Liver (tissue), 9 donors: ENCODE results near the gene INO80B. TPM values are rescaled to one million over a fixed set of nuclear protein-coding genes. Genes with fewer than 3 reads are reported as not detected.

Experiments used
- DNase-seq: peaks from one replicate; pipeline ENCODE4 v3.0.0-alpha.2; 2017; ENCODE audit warnings: low spot score
- H3K27ac ChIP-seq, 2 donors: one replicate each; pipeline ENCODE4 v1.7.0; 2013; ENCODE audit warnings: inconsistent platforms in 2 of 2, low read length in 2 of 2, control low read depth in 1 of 2, low read depth in 1 of 2, mild to moderate bottlenecking in 1 of 2
- H3K27me3 ChIP-seq, 4 donors: one replicate each; pipeline versions ENCODE4 v1.6.1 to v1.7.0; 2013; ENCODE audit warnings: low read length in 3 of 4, inconsistent platforms in 1 of 4, mild to moderate bottlenecking in 1 of 4, moderate library complexity in 1 of 4; ENCODE audit not compliant: control insufficient read depth in 4 of 4, insufficient read depth in 4 of 4
- H3K36me3 ChIP-seq, 4 donors: one replicate each; pipeline versions ENCODE4 v1.6.1 to v1.7.0; 2013; ENCODE audit warnings: low read length in 3 of 4, mild to moderate bottlenecking in 3 of 4, low read depth in 1 of 4, moderate library complexity in 1 of 4; ENCODE audit not compliant: control insufficient read depth in 4 of 4, insufficient read depth in 3 of 4
- H3K4me1 ChIP-seq, 4 donors: one replicate each; pipeline versions ENCODE4 v1.6.1 to v1.7.0; 2013; ENCODE audit warnings: low read length in 3 of 4, mild to moderate bottlenecking in 3 of 4, moderate library complexity in 1 of 4; ENCODE audit not compliant: control insufficient read depth in 4 of 4, insufficient read depth in 4 of 4
- H3K4me3 ChIP-seq, 3 donors: one replicate each; pipeline versions ENCODE4 v1.6.1 to v1.7.0; 2013; ENCODE audit warnings: low read length in 3 of 3, control low read depth in 1 of 3, low read depth in 1 of 3, mild to moderate bottlenecking in 1 of 3
- H3K9ac ChIP-seq, 2 donors: one replicate each; pipeline ENCODE4 v1.7.0; 2013; ENCODE audit warnings: low read length in 2 of 2, mild to moderate bottlenecking in 2 of 2, moderate library complexity in 2 of 2, control low read depth in 1 of 2, low read depth in 1 of 2
- H3K9me3 ChIP-seq, 4 donors: one replicate each; pipeline versions ENCODE4 v1.6.1 to v1.7.0; 2013; ENCODE audit warnings: low read length in 3 of 4; ENCODE audit not compliant: control insufficient read depth in 4 of 4
- CTCF ChIP-seq: fragments of 150-350 bp; IDR thresholded peaks from 2 replicates; pipeline ENCODE4 v1.5.1; 2017; ENCODE audit warnings: improper control_type of control experiment, low read depth, low read length; ENCODE audit not compliant: missing input control
- EGR1 ChIP-seq, 2 donors: IDR thresholded peaks; 2 replicates each; pipeline ENCODE4 v1.6.1; 2016 to 2018; ENCODE audit warnings: antibody characterized with exemption in 2 of 2, low read depth in 2 of 2
- FOXA2 ChIP-seq: IDR thresholded peaks from 2 replicates; pipeline ENCODE4 v1.6.1; 2016; ENCODE audit warnings: antibody characterized with exemption
- GABPA ChIP-seq, 2 donors: IDR thresholded peaks in 1 of 2; conservative IDR thresholded peaks in 1 of 2; 2 replicates each; pipeline ENCODE4 v1.6.1; 2016; ENCODE audit warnings: antibody characterized with exemption in 2 of 2, mild to moderate bottlenecking in 1 of 2, moderate library complexity in 1 of 2
- HNF4A ChIP-seq, 2 donors: conservative IDR thresholded peaks; 2 replicates each; pipeline ENCODE4 v1.6.1; 2016; ENCODE audit warnings: antibody characterized with exemption in 2 of 2, mild to moderate bottlenecking in 2 of 2
- HNF4G ChIP-seq: IDR thresholded peaks from 2 replicates; pipeline ENCODE4 v1.6.1; 2016; ENCODE audit warnings: antibody characterized with exemption
- JUND ChIP-seq, 2 donors: IDR thresholded peaks; 2 replicates each; pipeline ENCODE4 v1.6.1; 2016; ENCODE audit warnings: antibody characterized with exemption in 2 of 2
- MAX ChIP-seq: IDR thresholded peaks from 2 replicates; pipeline ENCODE4 v1.6.1; 2016; ENCODE audit warnings: antibody characterized with exemption
- NR2F2 ChIP-seq: IDR thresholded peaks from 2 replicates; pipeline ENCODE4 v1.6.1; 2016; ENCODE audit warnings: antibody characterized with exemption
- RAD21 ChIP-seq, 2 donors: IDR thresholded peaks; 2 replicates each; pipeline ENCODE4 v1.6.1; 2016; ENCODE audit warnings: antibody characterized with exemption in 2 of 2, mild to moderate bottlenecking in 2 of 2
- RXRA ChIP-seq, 2 donors: IDR thresholded peaks; 2 replicates each; pipeline ENCODE4 v1.6.1; 2017 to 2018; ENCODE audit warnings: antibody characterized with exemption in 2 of 2, mild to moderate bottlenecking in 1 of 2
- SP1 ChIP-seq: IDR thresholded peaks from 2 replicates; pipeline ENCODE4 v1.6.1; 2018; ENCODE audit warnings: antibody characterized with exemption, mild to moderate bottlenecking
- TAF1 ChIP-seq: conservative IDR thresholded peaks from 2 replicates; pipeline ENCODE4 v1.6.1; 2016; ENCODE audit warnings: antibody characterized with exemption, mild to moderate bottlenecking
- YY1 ChIP-seq: IDR thresholded peaks from 2 replicates; pipeline ENCODE4 v1.6.1; 2016; ENCODE audit warnings: antibody characterized with exemption, mild to moderate bottlenecking
- WGBS: extraction: QIAGEN DNeasy Blood & Tissue Kit; methylation state at CpG from one replicate; pipeline ENCODE4 v1.1.7; 2013; 5-methylcytosine and 5-hydroxymethylcytosine counted together
- polyA plus RNA-seq, 2 donors: library from polyadenylated mRNA; stranded (reverse) in 1 of 2; unstranded in 1 of 2; fragments of 200-250 nt in 1 of 2; fragments of >200 nt in 1 of 2; fragmentation: Nextera tagmentation in 1 of 2; extraction: Ambion mirVana in 1 of 2; gene quantifications; one replicate each; pipeline versions ENCODE4 v1.2.1 to v1.2.3, GENCODE V29; 2013 to 2015
- total RNA-seq, 2 donors: library from RNA; depleted of rRNA; stranded (reverse); fragments of >200 nt; gene quantifications; one replicate each; pipeline ENCODE4 v1.2.3, GENCODE V29; 2014
- TF ChIP-seq, protein P1 (sequence below): IDR thresholded peaks from 2 replicates; pipeline ENCODE4 v1.6.1; 2016; ENCODE audit warnings: antibody characterized with exemption
- donor health status: healthy.
- donor health status: healthy.
- donor health status: healthy.
- donor health status: healthy.
- donor health status: healthy.

Gene INO80B
- total and polyA plus RNA-seq, 4 donors: 2.7 to 14.8 (median 10.5) TPM

GRCh38 chr2:74430502-74430901 is 24.4 kb upstream of the INO80B start:
- H3K27me3 ChIP-seq: no peaks in the 10 kb centered on the region
- H3K4me1 ChIP-seq: peaks cover 9 to 44% (median 39%) of the 10 kb centered on the region in 4 donors
- DNase-seq: no peak
- H3K9ac ChIP-seq: no peak overlapping the region
- H3K36me3 ChIP-seq: peaks cover 8 to 48% (median 38%) of the 10 kb centered on the region in 4 donors
- TF ChIP-seq FOXA2 (no peak), HNF4A (conservative IDR thresholded peaks at IDR 0.05) (no peak), GABPA (IDR thresholded peaks at IDR 0.05 in 1 of 2, conservative IDR thresholded peaks at IDR 0.05 in 1 of 2) (no peak), JUND (IDR thresholded peaks at IDR 0.05) (no peak), EGR1 (IDR thresholded peaks at IDR 0.05; ENCODE audit: low read depth in 2 of 2) (no peak), YY1 (no peak), HNF4G (no peak), RAD21 (IDR thresholded peaks at IDR 0.05) (no peak), RXRA (IDR thresholded peaks at IDR 0.05) (no peak), TAF1 (no peak)
- TF ChIP-seq, protein P1, sequence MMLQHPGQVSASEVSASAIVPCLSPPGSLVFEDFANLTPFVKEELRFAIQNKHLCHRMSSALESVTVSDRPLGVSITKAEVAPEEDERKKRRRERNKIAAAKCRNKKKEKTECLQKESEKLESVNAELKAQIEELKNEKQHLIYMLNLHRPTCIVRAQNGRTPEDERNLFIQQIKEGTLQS: no peak
- H3K4me3 ChIP-seq: no peak overlapping the region
- WGBS: 65% methylated on average over 11 of the region's 11 CpGs
- H3K9me3 ChIP-seq: no peaks in the 10 kb centered on the region
- H3K27ac ChIP-seq: peak overlapping the region; percentile 39 to 80

GRCh38 chr2:74436111-74436805 is 18.6 kb upstream of the INO80B start:
- Histone ChIP-seq H3K9me3 (no peaks in the 10 kb centered on the region), H3K9ac (no peak overlapping the region), H3K27me3 (no peaks in the 10 kb centered on the region), H3K36me3 (peaks cover 0 to 18% (median 10%) of the 10 kb centered on the region in 4 donors), H3K4me3 (no peak overlapping the region), H3K4me1 (peaks cover 18 to 53% (median 44%) of the 10 kb centered on the region in 4 donors), H3K27ac (no peak overlapping the region)
- WGBS: 91% methylated on average over 43 of the region's 43 CpGs
- no peak for DNase-seq
- no peak for TF ChIP-seq CTCF
- no peak for TF ChIP-seq EGR1 (IDR thresholded peaks at IDR 0.05; ENCODE audit: low read depth in 2 of 2)
- TF ChIP-seq, protein P1: no peak
- TF ChIP-seq HNF4G: no peak
- no peak for TF ChIP-seq JUND (IDR thresholded peaks at IDR 0.05)
- TF ChIP-seq SP1: no peak
- no peak for TF ChIP-seq RAD21 (IDR thresholded peaks at IDR 0.05)
- TF ChIP-seq NR2F2: no peak
- no peak for TF ChIP-seq MAX
- TF ChIP-seq HNF4A (conservative IDR thresholded peaks at IDR 0.05): no peak
- TF ChIP-seq FOXA2: no peak
- no peak for TF ChIP-seq GABPA (IDR thresholded peaks at IDR 0.05 in 1 of 2, conservative IDR thresholded peaks at IDR 0.05 in 1 of 2)
- TF ChIP-seq TAF1: no peak
